Fibroblast of skin of left quadriceps (primary cell): ENCODE results near the gene CNBD2.
"Not testable (repeated sequence)": the region's sequence is repeated elsewhere in the genome, so short reads cannot be mapped to it uniquely, and the experiment has no call there.

Source experiments
- DNase-seq, 2 experiments: peaks; one replicate each; pipeline ENCODE4 v3.0.0-alpha.2; 2013; ENCODE audit warnings: low read depth in 2 of 2

Gene CNBD2

GRCh38 chr20:36063916-36064657, 95.7 kb downstream of the CNBD2 start:
- no peak for DNase-seq

- peak; percentile 38 to 43 for DNase-seq
Measured at GRCh38 chr20:36064658-36065426, 96.5 kb downstream of the CNBD2 start.

DNA sequence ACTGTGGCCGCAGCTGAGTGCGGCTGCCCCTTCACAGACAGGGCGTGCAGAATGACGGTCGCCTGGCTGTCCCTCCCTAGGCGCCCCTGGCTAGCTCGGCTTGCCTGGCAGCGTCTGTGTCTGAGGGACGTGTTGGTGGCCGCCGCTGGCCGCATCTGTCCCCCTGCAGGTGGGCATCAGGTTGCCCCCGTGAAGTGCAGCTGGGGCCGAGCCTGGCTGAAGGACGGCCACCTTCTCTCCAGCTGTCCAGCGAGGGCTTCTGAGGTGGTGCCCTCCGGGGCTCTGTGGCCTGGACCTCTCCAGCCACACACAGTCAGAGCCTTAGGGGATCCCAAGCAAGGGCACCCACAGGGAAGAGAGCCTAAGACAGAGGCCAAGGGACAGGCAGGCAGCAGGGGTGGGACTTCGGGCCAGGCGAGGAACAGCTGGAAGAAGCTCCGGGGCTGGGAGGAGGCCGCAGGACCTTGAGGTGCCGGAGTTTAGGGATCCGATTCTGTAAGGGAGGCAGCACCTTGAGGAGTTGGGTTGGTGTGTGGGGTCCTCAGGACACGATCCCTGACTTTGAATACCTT, 97.1 kb downstream of the CNBD2 start:
- DNase-seq, result no peak

GRCh38 chr20:36066777-36067176, 98.4 kb downstream of the CNBD2 start:
- no peak for DNase-seq

DNA sequence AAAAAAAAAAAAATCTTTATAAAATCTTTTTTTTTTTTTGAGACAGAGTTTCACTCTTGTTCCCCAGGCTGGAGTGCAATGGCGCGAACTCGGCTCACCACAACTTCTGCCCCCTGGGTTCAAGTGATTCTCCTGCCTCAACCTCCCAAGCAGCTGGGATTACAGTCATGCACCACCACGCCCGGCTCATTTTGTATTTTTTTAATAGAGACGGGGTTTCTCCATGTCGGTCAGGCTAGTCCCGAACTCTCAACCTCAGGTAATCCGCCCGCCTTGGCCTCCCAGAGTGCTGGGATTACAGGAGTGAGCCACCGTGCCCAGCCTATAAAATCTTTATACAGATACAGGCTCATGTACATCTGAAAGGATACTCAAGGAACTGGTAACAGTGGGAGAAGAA, 100.1 kb downstream of the CNBD2 start:
- DNase-seq, result not testable (repeated sequence)

- DNase-seq, result no peak
Measured at GRCh38 chr20:36070451-36070850, 102.1 kb downstream of the CNBD2 start.

DNA sequence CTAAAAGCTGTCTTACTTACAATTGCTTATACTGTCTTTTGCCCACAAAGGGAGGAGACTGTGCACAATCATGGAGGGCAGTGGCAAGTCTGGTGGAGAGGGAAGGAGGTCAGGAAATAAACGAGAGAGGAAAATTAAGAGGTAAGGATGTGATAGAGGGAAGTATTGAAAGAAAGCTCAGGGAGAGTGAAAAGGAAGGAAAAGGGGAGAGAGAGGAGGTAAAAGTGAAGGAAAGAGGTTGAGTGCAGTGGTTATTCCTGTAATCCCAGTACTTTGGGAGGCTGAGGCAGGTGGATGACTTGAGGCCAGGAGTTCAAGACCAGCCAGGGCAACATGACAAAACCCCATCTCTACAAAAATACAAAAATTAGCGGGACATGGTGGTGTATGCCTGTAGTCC, 103.5 kb downstream of the CNBD2 start:
- no peak for DNase-seq

- DNase-seq, result no peak
Measured at GRCh38 chr20:36074983-36075382, 106.6 kb downstream of the CNBD2 start.

DNA sequence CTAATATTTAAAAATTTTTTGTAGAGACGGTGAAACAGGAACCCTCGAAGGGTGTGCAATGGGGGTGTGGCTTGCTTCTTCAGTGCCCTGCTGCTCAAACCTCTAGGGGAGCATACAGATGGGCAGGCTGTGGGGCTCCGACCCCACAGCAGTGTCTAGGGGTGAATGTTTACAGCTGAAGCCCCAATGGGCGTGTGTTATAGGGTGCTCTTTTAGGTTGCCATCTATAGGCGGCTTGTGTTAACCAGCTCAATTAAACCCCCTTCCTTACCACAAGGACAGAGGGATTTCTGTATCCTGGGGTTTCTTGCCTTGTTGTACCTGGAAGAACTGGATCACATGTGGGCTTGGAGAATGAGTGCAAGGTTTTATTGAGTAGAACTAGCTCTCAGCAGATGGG, 109.4 kb downstream of the CNBD2 start:
- not testable (repeated sequence) for DNase-seq

- no peak for DNase-seq
Measured at GRCh38 chr20:36079486-36079885, 111.1 kb downstream of the CNBD2 start.

GRCh38 chr20:36079984-36080383, 111.6 kb downstream of the CNBD2 start:
- not testable (repeated sequence) for DNase-seq
